ENCODE measurements around the gene KRT84. TPM values are rescaled to one million over a fixed set of nuclear protein-coding genes. Genes with fewer than 3 reads are reported as not detected.

KRT84 gene
- total RNA-seq, 1 donor: not detected

- DNase-seq (ENCODE audit: low read depth): peak; percentile 8
- H3K4me3 ChIP-seq (ENCODE audit: low read depth, low read length): no peak overlapping the region
- TF ChIP-seq CTCF (IDR thresholded peaks at IDR 0.05; ENCODE audit: insufficient read depth, low read length): no peak
Observed at GRCh38 chr12:52389313-52390207, 4.1 kb upstream of the KRT84 start.

- DNase-seq (ENCODE audit: low read depth): no peak
- no peak overlapping the region for H3K4me3 ChIP-seq (ENCODE audit: low read depth, low read length)
- no peak for TF ChIP-seq CTCF (IDR thresholded peaks at IDR 0.05; ENCODE audit: insufficient read depth, low read length)
Observed at GRCh38 chr12:52387859-52388258, 2.4 kb upstream of the KRT84 start.

GRCh38 chr12:52383331-52383730, 2.1 kb downstream of the KRT84 start:
- no peak for TF ChIP-seq CTCF (IDR thresholded peaks at IDR 0.05; ENCODE audit: insufficient read depth, low read length)
- DNase-seq (ENCODE audit: low read depth): no peak
- no peak overlapping the region for H3K4me3 ChIP-seq (ENCODE audit: low read depth, low read length)

DNA sequence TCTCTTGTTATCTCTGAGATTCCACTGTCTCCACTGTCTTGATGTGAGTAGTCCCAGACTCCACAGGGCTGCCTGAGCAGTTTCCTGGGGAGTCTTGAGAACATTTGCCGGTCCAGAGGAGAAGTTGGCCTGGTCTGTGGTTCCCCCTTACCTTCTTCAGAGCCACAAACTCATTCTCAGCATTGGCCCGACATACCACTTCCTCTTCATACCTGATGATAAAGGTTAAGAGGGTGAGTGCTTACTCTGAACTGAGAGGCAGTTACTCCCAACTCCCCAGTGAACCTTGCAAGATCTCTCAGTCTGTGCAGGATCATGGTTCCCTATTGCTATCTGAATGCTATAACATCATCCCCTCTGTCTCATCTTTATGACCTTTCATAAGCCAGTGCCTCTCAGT, 2.6 kb downstream of the KRT84 start:
- TF ChIP-seq CTCF (IDR thresholded peaks at IDR 0.05; ENCODE audit: insufficient read depth, low read length): no peak
- no peak overlapping the region for H3K4me3 ChIP-seq (ENCODE audit: low read depth, low read length)
- no peak for DNase-seq (ENCODE audit: low read depth)

- H3K4me3 ChIP-seq (ENCODE audit: low read depth, low read length): no peak overlapping the region
- TF ChIP-seq CTCF (IDR thresholded peaks at IDR 0.05; ENCODE audit: insufficient read depth, low read length): no peak
- no peak for DNase-seq (ENCODE audit: low read depth)
Observed at GRCh38 chr12:52381206-52381605, 4.2 kb downstream of the KRT84 start.

GRCh38 chr12:52380271-52380694, 5.2 kb downstream of the KRT84 start:
- peak; percentile 55 for TF ChIP-seq CTCF (IDR thresholded peaks at IDR 0.05; ENCODE audit: insufficient read depth, low read length)
- H3K4me3 ChIP-seq (ENCODE audit: low read depth, low read length): no peak overlapping the region
- peak; percentile 9 for DNase-seq (ENCODE audit: low read depth)

All from fibroblast of the aortic adventitia (primary cell).